LHCN-M2 (cell line): ENCODE results near the gene ATPAF2. TPM values are rescaled to one million over a fixed set of nuclear protein-coding genes. Genes with fewer than 3 reads are reported as not detected.

Experiments used
- DNase-seq: peaks from one replicate; pipeline ENCODE4 v3.0.0-alpha.2; 2012; ENCODE audit warnings: low read depth
- total RNA-seq: library from RNA; depleted of rRNA; stranded (reverse); fragments of >200 nt; gene quantifications from 2 replicates; pipeline ENCODE4 v1.2.3, GENCODE V29; 2014; rRNA removed

Gene ATPAF2
- total RNA-seq, 1 experiment from 2014 or later: 12.6 TPM

- DNase-seq: no peak
Measured at GRCh38 chr17:17985555-17985954, 53.4 kb downstream of the ATPAF2 start.

DNA sequence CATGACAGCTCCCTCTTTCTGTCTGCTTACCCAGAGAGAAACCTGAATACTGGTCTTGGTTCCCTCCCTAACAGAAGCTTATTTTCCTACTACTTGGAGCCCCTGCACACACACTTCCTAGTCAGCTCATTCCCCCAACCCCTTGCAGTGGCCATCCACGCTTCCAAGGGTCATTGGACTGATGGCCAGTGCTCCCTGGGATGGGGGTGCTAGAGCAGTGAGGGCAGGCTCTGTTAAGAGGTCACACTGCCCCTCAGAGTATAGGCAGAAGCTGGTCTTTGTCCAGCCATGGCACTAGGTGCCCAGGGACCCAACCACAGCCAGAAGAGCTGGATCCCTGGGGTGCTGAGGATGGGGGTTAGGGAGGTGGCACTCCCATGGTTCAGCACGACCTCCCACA is 53.8 kb downstream of the ATPAF2 start:
- DNase-seq: no peak

DNA sequence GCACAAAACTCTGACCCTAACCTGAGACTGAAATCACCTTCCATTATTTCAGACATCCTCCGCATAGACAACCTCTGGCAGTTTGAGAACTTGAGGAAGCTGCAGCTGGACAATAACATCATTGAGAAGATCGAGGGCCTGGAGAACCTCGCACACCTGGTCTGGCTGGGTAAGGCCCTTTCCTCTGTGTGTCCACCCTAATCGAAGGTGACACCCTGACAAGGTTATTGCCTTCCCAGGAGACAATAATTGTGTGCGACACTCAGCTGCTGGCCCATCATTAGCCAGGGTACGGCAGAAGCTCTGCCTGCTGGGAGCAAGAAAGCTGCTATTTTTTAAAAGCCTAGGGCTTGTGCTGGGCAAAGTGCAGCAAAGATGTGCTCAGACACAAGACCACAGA is 55.2 kb downstream of the ATPAF2 start:
- no peak for DNase-seq

DNA sequence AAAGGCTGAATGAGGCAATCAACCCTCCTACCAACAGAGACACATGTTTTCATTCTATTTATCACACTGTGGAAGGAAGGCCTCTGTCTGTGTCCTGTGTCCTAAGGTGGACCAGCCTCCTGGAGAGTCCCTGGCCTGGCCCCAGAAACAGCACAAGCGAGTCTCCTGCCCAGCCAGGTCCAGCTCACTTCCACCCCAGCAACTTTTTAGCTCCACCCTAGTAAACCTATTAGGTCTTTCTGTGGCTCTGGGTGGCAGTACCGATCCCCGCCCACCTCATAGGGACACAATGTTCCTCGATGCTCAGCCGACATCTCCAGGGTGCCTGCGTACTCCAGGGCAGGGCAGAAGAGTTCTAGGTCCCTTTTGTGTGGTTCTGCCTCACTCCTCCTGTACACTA is 55.6 kb downstream of the ATPAF2 start:
- no peak for DNase-seq

DNA sequence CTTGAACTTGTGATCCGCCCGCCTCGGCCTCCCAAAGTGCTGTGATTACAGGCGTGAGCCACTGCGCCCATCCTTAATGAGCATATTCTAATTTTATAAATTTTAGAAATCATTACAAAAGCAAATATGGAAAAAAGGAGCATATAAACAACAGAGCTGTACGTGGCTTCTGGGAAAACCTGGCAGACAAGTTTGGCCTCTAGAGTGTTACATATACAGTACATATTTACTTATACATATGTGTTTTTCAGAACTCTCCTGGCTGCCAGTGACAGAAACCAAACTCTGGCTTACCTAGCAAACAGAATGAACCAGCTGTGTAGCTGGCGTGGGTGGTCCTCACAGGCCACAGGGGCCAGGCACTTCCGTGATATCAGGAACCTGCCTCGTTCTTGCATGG is 56.2 kb downstream of the ATPAF2 start:
- no peak for DNase-seq

- DNase-seq: no peak
Measured at GRCh38 chr17:17981330-17981729, 57.6 kb downstream of the ATPAF2 start.

DNA sequence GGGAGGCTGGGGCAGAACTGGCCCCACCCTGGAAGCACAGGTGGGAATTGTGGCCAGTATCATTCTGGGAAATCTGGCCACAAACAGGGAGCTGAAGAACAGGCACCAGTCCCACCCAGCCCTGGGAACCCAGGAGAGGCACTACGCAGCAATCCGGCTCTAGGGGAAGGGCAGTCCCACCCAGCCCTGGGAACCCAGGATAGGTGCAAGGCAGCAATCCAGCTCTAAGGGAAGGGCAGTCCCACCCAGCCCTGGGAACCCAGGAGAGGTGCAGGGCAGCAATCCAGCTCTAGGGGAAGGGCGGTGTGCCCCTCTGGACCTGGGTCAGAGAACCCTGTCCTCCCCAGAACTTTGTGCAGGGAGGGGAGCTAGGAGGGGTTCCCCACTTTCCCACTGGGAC is 59.2 kb downstream of the ATPAF2 start:
- no peak for DNase-seq

- no peak for DNase-seq
Measured at GRCh38 chr17:17978481-17979424, 60.2 kb downstream of the ATPAF2 start.

DNA sequence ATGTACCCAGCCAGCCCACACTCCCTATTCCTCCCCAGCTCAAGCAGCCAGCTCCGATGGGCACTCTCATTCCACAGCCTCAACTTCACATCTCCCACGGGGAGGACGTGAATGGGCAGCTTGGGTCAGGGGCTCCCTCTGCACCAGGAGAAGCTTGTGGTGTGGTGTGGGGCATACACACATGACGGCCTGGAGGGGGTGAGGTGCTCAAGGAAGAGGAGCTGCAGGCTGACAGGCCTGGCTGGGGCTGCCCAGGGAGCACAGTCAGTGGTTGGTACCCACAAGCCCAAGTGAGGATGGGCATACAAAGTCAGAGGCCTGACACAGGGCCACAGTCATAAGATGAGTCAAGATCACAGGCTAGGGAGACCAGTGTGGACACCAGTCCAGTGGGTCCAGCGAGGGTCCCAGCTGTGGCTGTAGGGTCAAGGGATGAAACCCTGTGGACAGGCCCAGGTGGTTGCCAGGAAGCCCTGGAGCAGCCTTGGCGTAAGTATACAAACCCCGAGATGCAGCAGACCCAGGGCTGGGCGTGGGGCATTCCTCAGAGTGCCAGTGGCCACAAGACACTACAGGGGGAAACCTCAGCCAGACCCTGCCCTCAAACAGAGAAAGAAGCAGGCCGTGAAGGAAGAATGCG is 61.9 kb downstream of the ATPAF2 start:
- no peak for DNase-seq

DNA sequence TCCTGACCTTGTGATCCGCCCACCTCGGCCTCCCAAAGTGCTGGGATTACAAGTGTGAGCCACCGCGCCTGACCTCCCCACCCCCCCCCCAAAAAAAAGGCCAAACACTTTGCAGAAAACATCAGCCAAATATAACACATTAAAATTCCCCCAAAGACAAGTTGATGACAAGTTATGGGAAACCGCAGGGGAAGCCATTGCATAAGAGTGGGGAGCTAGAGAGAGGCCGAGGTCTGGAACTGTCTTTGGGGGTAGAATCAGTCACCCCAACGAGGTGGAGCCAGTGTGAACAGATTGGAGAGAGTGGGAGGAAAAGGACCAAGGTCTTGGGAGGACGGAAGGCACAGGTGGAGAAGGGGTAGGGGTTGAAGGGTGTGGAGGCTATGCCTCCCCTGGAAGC is 63.5 kb downstream of the ATPAF2 start:
- DNase-seq: no peak

GRCh38 chr17:17972952-17973254 is 66.1 kb downstream of the ATPAF2 start:
- DNase-seq: no peak

DNA sequence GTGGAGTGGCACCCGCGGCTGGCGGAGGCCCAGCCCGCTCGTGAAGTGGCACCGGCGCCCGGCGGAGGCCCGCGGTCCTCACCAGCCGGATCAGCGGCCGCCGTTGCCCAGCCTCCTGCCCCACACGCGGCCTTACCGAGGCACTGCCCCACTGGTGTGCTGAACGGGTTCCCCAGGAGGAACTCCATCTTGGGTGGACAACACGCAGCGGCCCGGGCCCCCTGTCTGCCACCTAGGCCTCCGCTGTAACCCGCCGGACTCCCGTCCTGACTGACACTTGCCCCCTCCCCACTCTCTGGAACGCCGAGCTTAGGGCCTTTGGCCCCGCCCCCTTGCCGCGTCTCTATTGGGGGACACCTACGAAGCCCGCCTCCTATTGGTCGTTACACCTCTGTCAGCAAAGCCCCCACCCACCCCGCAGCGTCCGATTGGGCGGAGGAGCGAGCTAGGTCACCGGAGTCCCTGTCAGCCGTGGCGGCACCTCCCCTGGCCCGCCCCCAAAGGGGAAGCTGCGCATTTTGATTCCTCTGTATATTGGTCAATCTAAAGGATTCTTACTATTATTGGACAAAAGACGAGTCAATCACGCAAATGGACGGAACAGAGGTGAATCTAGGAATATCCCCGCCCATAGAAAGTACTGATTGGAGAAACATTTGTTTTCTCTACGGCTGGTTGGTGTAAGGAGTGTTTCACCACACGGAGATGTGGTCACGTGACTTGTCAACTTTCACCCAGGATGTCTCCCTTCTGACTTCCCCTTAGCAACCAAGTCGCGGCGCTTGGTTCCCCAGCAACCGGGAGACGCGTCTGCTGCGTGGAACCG is 66.6 kb downstream of the ATPAF2 start, which contains the start of the genes DRC3 and TOM1L2:
TSS of gene DRC3 (plus strand) at position 737 of the 826 bp plus-strand sequence. CDS start 4,737 bp downstream, outside the sequence.
TSS of gene TOM1L2 (minus strand) at position 275 of the 826 bp plus-strand sequence. CDS start at position 188, 87 bp downstream.
- peak; percentile 100 for DNase-seq

GRCh38 chr17:17971431-17972125 is 67.4 kb downstream of the ATPAF2 start:
- DNase-seq: peak; percentile 44

- no peak for DNase-seq
Measured at GRCh38 chr17:17970699-17971430, 68.1 kb downstream of the ATPAF2 start.

Other genes starting within 250 kb of the ATPAF2 start
- gene SREBF1, start 202.2 kb downstream of the ATPAF2 start, total RNA-seq: 34.4 and 53.0 TPM in 2 replicates
- 39.2 and 111 TPM in 2 replicates for gene TOM1L2, start 66.8 kb downstream of the ATPAF2 start, total RNA-seq
- gene DRC3, start 66.3 kb downstream of the ATPAF2 start, total RNA-seq: 0.06 and 1.1 TPM in 2 replicates
- 6.0 and 6.8 TPM in 2 replicates for gene GID4, start 240 bp upstream of the ATPAF2 start, total RNA-seq
- gene DRG2, start 48.8 kb upstream of the ATPAF2 start, total RNA-seq: 49.5 and 54.0 TPM in 2 replicates
- not detected in 2 replicates for gene MYO15A, start 69.6 kb upstream of the ATPAF2 start, total RNA-seq
- gene ALKBH5, start 144.7 kb upstream of the ATPAF2 start, total RNA-seq: 115 and 123 TPM in 2 replicates
- 53.3 and 53.7 TPM in 2 replicates for gene LLGL1, start 186.5 kb upstream of the ATPAF2 start, total RNA-seq
- gene FLII, start 219.6 kb upstream of the ATPAF2 start, total RNA-seq: 284 and 286 TPM in 2 replicates
- gene MIEF2, start 221.5 kb upstream of the ATPAF2 start, total RNA-seq: 9.4 and 9.6 TPM in 2 replicates